Measurements from ENCODE around the gene TBCCD1. TPM values are rescaled to one million over a fixed set of nuclear protein-coding genes. Genes with fewer than 3 reads are reported as not detected.

The TBCCD1 gene
- total RNA-seq, 1 experiment from 2014 or later, result 38.7 TPM

DNA sequence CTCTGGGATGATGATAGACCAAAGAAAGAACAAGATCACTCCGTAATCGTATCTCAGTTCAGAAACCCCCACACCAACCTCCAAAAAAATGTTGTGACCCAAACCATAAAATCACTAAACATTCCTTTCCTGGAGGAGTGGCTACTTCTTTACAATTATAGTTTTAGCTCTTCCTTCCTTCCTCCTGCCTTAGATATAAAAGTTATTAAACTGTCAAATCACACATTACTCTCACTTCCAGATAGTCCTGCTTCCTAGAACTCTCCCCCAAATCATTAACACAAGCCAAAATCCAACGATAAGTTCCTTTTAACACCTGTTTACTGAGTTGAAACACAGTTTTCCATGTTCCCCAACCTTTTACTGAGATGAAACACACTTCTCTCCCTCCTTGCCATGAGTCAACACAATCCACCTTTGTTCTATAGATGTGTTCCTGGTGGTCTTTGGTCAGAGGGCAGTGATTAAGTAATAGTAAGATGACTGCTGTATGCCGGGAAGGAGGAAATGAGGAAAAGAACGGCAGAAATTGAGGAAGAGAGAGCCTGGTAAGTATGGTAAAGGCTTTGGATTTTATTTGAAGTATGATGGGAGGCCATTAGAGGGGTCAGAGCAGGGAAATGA is 14.6 kb downstream of the TBCCD1 start:
- no peaks in the 10 kb centered on the region for H4K20me1 ChIP-seq (ENCODE audit: insufficient read depth, low read depth, low read length)
- no peaks in the 10 kb centered on the region for H3K27me3 ChIP-seq (ENCODE audit: low read length)
- no peaks in the 10 kb centered on the region for H3K9me3 ChIP-seq (ENCODE audit: low read length)
- no peak overlapping the region for H2AFZ ChIP-seq (ENCODE audit: low read length)
- H3K9ac ChIP-seq (ENCODE audit: low read length), result no peak overlapping the region
- H3K4me3 ChIP-seq (ENCODE audit: low read length), result no peak overlapping the region
- no peaks in the 10 kb centered on the region for H3K9me2 ChIP-seq (replicated peaks; ENCODE audit: insufficient read depth, low read length)
- H3K36me3 ChIP-seq (ENCODE audit: insufficient read depth, low read length), result peaks cover 72% of the 10 kb centered on the region
- H3K27ac ChIP-seq (ENCODE audit: low read length), result no peak overlapping the region
- no peak for DNase-seq
- no peak overlapping the region for H3K4me2 ChIP-seq (ENCODE audit: low read depth, low read length, poor library complexity, severe bottlenecking)
- H3K79me2 ChIP-seq (ENCODE audit: low read length), result peaks cover 10% of the 10 kb centered on the region
- no peaks in the 10 kb centered on the region for H3K4me1 ChIP-seq (ENCODE audit: low read length)

DNA sequence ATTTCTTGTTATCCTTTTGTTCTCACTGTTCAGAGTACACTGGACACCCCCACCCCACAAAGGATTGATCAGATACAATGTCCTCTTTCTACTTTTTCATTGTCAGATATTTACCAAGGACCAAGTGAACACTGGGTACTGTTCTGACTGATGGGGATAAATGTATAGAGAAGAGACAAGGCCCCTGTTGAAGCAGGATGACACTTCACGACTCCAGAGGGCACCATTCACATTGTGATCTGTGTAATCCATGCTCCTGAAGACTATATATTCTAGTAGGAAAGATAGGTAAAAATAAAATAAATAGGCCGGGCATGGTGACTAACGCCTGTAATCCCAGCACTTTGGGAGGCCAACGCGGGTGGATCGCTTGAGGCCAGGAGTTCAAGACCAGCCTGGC is 15.8 kb downstream of the TBCCD1 start:
- H3K36me3 ChIP-seq (ENCODE audit: insufficient read depth, low read length), result peaks cover 67% of the 10 kb centered on the region

DNA sequence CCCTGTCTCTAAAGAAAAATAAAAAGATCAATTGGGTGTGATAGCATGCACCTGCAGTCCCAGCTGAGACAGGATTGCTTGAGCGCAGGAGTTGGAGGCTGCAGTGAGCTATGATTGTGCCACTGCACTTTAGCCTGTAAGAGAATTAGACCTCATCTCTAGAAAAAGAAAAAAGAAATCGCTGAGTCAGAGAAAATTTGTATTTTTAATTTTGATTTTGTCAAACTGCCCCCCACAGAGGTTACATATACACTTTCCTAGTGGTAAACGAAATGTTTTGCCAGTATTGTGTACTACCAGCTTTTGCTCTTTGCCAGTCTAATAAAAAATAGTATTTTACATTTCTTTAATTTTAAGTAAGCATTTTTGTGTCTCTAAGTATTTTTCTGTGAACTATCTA is 17.6 kb downstream of the TBCCD1 start:
- Histone ChIP-seq H3K36me3 (ENCODE audit: insufficient read depth, low read length) (peaks cover 61% of the 10 kb centered on the region), H3K4me2 (ENCODE audit: low read depth, low read length, poor library complexity, severe bottlenecking) (no peak overlapping the region), H4K20me1 (ENCODE audit: insufficient read depth, low read depth, low read length) (no peaks in the 10 kb centered on the region), H3K9me2 (replicated peaks; ENCODE audit: insufficient read depth, low read length) (no peaks in the 10 kb centered on the region), H3K79me2 (ENCODE audit: low read length) (no peaks in the 10 kb centered on the region), H2AFZ (ENCODE audit: low read length) (no peak overlapping the region), H3K27me3 (ENCODE audit: low read length) (no peaks in the 10 kb centered on the region), H3K9me3 (ENCODE audit: low read length) (no peaks in the 10 kb centered on the region), H3K4me3 (ENCODE audit: low read length) (no peak overlapping the region), H3K9ac (ENCODE audit: low read length) (no peak overlapping the region), H3K27ac (ENCODE audit: low read length) (no peak overlapping the region), H3K4me1 (ENCODE audit: low read length) (no peaks in the 10 kb centered on the region)
- DNase-seq, result no peak

More for the DNA sequence above, 15.8 kb downstream of the TBCCD1 start:
- Histone ChIP-seq H3K4me3 (ENCODE audit: low read length) (no peak overlapping the region), H2AFZ (ENCODE audit: low read length) (no peak overlapping the region), H3K79me2 (ENCODE audit: low read length) (peaks cover 3% of the 10 kb centered on the region; the same call in 1 of the 2 replicates), H3K27ac (ENCODE audit: low read length) (no peak overlapping the region), H3K4me2 (ENCODE audit: low read depth, low read length, poor library complexity, severe bottlenecking) (no peak overlapping the region), H3K4me1 (ENCODE audit: low read length) (no peaks in the 10 kb centered on the region), H3K9ac (ENCODE audit: low read length) (no peak overlapping the region), H4K20me1 (ENCODE audit: insufficient read depth, low read depth, low read length) (no peaks in the 10 kb centered on the region), H3K9me3 (ENCODE audit: low read length) (no peaks in the 10 kb centered on the region), H3K27me3 (ENCODE audit: low read length) (no peaks in the 10 kb centered on the region), H3K9me2 (replicated peaks; ENCODE audit: insufficient read depth, low read length) (no peaks in the 10 kb centered on the region)
- no peak for DNase-seq

DNA sequence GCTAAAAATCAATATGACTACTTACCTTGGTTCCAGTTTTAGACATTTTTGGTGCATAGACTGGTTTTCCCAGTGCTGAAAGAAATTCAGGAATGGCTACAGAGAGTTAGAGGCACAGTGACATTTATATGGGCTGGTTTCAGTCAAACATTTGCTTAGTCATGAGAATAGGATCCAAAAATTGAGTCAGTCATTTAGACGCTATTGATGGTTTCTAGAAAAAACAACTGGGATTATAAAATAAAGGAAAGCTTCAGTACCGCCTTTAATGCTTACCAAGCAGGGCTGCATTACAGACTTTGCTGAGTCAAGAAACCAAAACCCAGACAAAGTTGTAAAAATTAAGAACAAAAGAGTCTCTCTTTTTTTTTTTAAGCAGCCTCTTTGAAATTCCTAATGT is 22.9 kb downstream of the TBCCD1 start, which contains the start of gene CRYGS:
Gene CRYGS (minus strand): TSS at position 100 of the 400 bp plus-strand sequence. CDS start 54 bp downstream, at position 46.
- DNase-seq, result no peak
- Histone ChIP-seq H3K9ac (ENCODE audit: low read length) (no peak within 1 kb of the TSS), H3K79me2 (ENCODE audit: low read length) (no peaks in the 10 kb centered on the region), H3K9me3 (ENCODE audit: low read length) (no peaks in the 10 kb centered on the region), H3K36me3 (ENCODE audit: insufficient read depth, low read length) (peaks cover 34% of the 10 kb centered on the region), H3K4me1 (ENCODE audit: low read length) (peaks cover 2% of the 10 kb centered on the region; the same call in 1 of the 2 replicates), H3K9me2 (replicated peaks; ENCODE audit: insufficient read depth, low read length) (no peaks in the 10 kb centered on the region), H3K4me2 (ENCODE audit: low read depth, low read length, poor library complexity, severe bottlenecking) (no peak within 1 kb of the TSS), H3K27ac (ENCODE audit: low read length) (no peak within 1 kb of the TSS), H2AFZ (ENCODE audit: low read length) (no peak within 1 kb of the TSS), H3K4me3 (ENCODE audit: low read length) (no peak within 1 kb of the TSS), H4K20me1 (ENCODE audit: insufficient read depth, low read depth, low read length) (no peaks in the 10 kb centered on the region), H3K27me3 (ENCODE audit: low read length) (no peaks in the 10 kb centered on the region)

DNA sequence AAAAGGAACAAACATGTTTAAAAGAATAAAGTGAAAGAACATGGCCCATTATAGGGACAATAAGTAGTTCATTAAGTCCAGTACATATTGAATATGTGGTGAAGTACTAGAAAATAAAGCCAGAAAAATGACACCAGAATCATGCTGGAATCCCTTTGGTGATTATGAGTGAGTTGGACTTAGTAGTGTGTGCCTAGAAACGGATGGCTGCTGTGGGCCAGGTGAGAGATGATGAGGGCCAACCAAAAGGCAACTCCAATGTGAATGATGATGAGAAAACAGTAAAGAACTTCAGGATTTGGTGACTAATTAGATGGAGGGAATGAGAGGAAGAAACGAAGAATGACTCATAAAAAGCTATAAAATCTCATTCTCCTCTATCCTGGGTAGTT is 26.3 kb downstream of the TBCCD1 start:
- peaks cover 16% of the 10 kb centered on the region; the same call in 1 of the 2 replicates for H3K36me3 ChIP-seq (ENCODE audit: insufficient read depth, low read length)
- peaks cover 11% of the 10 kb centered on the region; the same call in 1 of the 2 replicates for H3K4me1 ChIP-seq (ENCODE audit: low read length)
- H3K79me2 ChIP-seq (ENCODE audit: low read length), result no peaks in the 10 kb centered on the region
- no peak overlapping the region for H3K4me2 ChIP-seq (ENCODE audit: low read depth, low read length, poor library complexity, severe bottlenecking)
- H4K20me1 ChIP-seq (ENCODE audit: insufficient read depth, low read depth, low read length), result no peaks in the 10 kb centered on the region
- no peak overlapping the region for H2AFZ ChIP-seq (ENCODE audit: low read length)
- no peak overlapping the region for H3K27ac ChIP-seq (ENCODE audit: low read length)
- no peaks in the 10 kb centered on the region for H3K9me2 ChIP-seq (replicated peaks; ENCODE audit: insufficient read depth, low read length)
- DNase-seq, result no peak
- no peak overlapping the region for H3K9ac ChIP-seq (ENCODE audit: low read length)
- no peak overlapping the region for H3K4me3 ChIP-seq (ENCODE audit: low read length)
- H3K9me3 ChIP-seq (ENCODE audit: low read length), result no peaks in the 10 kb centered on the region
- H3K27me3 ChIP-seq (ENCODE audit: low read length), result no peaks in the 10 kb centered on the region

DNA sequence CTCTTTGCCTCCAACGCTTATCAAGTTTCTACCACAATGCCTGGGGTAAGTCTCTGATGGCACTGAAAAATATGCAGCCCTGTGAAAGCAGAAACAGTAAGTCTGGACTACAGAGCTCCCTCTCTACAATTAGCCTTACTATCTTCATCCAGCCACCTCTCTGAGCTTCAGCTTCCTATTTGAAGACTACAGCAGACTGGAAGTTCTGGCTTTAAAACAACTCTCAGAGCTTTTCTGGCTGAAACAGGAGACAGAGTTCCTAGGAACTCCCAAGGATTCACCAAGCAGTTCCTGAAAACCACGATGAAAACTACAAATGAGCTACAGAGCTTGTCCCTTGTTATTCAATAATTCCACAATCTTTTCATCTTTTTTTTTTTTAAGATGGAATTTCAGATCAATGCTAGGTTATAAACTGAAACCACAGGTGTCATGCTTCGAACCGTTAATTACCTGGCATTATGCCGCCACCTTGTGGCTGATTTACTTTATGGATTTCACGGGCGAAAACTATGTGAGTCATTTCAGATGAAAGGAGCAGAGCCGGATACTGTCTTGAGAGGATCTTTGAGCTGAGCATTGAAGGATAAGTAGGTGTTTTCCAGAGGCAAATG is 26.8 kb downstream of the TBCCD1 start:
- Histone ChIP-seq H3K9ac (ENCODE audit: low read length) (no peak overlapping the region), H3K27me3 (ENCODE audit: low read length) (no peaks in the 10 kb centered on the region), H3K9me2 (replicated peaks; ENCODE audit: insufficient read depth, low read length) (no peaks in the 10 kb centered on the region), H3K27ac (ENCODE audit: low read length) (peak overlapping the region; percentile 2; the same call in 1 of the 2 replicates), H3K4me2 (ENCODE audit: low read depth, low read length, poor library complexity, severe bottlenecking) (no peak overlapping the region), H3K36me3 (ENCODE audit: insufficient read depth, low read length) (peaks cover 16% of the 10 kb centered on the region; the same call in 1 of the 2 replicates), H3K79me2 (ENCODE audit: low read length) (no peaks in the 10 kb centered on the region), H3K4me3 (ENCODE audit: low read length) (no peak overlapping the region), H3K4me1 (ENCODE audit: low read length) (peaks cover 11% of the 10 kb centered on the region; the same call in 1 of the 2 replicates), H3K9me3 (ENCODE audit: low read length) (no peaks in the 10 kb centered on the region), H2AFZ (ENCODE audit: low read length) (no peak overlapping the region), H4K20me1 (ENCODE audit: insufficient read depth, low read depth, low read length) (no peaks in the 10 kb centered on the region)
- DNase-seq, result peak; percentile 95

DNA sequence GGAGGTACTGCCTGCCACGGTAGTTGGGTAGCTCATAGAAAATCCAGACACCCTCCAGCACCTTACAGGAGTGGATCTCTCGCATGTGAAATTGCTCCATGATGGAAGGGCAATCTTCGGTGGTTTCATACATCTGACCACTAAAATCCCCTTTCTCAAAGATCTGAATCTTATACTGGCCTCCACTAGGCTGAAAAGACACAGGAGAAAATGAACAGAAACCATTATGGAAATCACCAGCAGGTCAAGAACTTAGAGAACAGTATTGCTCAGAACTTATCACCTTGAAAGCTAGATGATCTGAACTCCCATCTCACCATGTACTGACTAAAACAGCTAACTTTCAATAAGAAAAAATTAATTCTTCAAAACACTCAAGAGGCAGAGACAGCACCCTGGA is 28.4 kb downstream of the TBCCD1 start:
- Histone ChIP-seq H3K9ac (ENCODE audit: low read length) (no peak overlapping the region), H2AFZ (ENCODE audit: low read length) (no peak overlapping the region), H3K79me2 (ENCODE audit: low read length) (no peaks in the 10 kb centered on the region), H3K4me3 (ENCODE audit: low read length) (no peak overlapping the region), H3K27ac (ENCODE audit: low read length) (no peak overlapping the region), H4K20me1 (ENCODE audit: insufficient read depth, low read depth, low read length) (no peaks in the 10 kb centered on the region), H3K27me3 (ENCODE audit: low read length) (no peaks in the 10 kb centered on the region), H3K36me3 (ENCODE audit: insufficient read depth, low read length) (peaks cover 3% of the 10 kb centered on the region; the same call in 1 of the 2 replicates), H3K4me1 (ENCODE audit: low read length) (peaks cover 26% of the 10 kb centered on the region), H3K9me3 (ENCODE audit: low read length) (no peaks in the 10 kb centered on the region), H3K9me2 (replicated peaks; ENCODE audit: insufficient read depth, low read length) (no peaks in the 10 kb centered on the region), H3K4me2 (ENCODE audit: low read depth, low read length, poor library complexity, severe bottlenecking) (no peak overlapping the region)
- DNase-seq, result no peak

DNA sequence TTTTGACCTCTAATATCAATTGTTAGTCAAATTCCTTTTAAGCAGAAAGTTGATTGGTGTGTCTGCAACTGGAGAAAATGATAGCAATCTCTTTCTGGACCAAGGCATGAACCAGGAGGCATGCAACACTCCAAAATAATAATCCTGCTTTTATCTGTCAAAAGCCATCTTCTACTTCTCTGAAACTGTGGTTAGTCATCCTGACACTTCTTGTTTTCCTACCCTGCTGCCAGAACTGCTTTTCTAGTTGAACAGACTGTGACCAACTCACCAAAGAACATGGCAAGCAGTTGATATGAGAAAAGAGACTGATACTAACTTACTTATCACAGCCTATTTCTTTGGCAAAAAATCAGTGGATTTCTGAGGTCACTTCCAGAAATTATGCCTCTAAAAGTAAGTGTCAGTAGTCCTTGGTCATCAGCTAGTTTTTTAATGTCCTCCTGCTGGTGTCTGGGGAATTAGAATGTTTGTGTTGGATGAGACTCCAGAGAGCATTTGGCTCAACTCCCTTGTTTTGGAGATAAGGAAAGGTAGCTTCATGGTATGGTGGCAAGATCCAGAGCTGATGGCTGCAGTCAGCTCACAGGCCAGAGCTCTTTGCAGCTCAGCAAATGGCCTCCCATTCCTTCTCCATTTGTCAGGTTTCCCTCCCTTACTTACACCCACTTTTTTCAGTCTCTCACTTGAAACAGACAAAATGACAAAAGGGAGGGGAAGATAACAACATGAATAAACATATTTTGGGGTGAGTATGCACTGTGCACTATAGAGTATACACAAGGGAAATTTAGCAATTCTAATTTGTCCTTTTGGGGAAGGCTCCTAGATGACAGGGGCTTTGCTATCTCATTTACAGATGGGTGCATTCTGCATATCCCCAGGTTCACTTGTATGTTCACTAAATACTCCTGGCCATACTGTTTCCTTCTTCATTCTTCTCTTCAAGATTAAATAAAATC is 30.0 kb downstream of the TBCCD1 start:
- Histone ChIP-seq H3K36me3 (ENCODE audit: insufficient read depth, low read length) (no peaks in the 10 kb centered on the region), H3K4me2 (ENCODE audit: low read depth, low read length, poor library complexity, severe bottlenecking) (no peak overlapping the region), H3K9me3 (ENCODE audit: low read length) (no peaks in the 10 kb centered on the region), H3K79me2 (ENCODE audit: low read length) (no peaks in the 10 kb centered on the region), H3K9me2 (replicated peaks; ENCODE audit: insufficient read depth, low read length) (no peaks in the 10 kb centered on the region), H3K4me1 (ENCODE audit: low read length) (peaks cover 42% of the 10 kb centered on the region), H3K27ac (ENCODE audit: low read length) (peak overlapping the region; percentile 37; the same call in 1 of the 2 replicates), H3K27me3 (ENCODE audit: low read length) (no peaks in the 10 kb centered on the region), H3K4me3 (ENCODE audit: low read length) (no peak overlapping the region), H3K9ac (ENCODE audit: low read length) (no peak overlapping the region), H2AFZ (ENCODE audit: low read length) (no peak overlapping the region), H4K20me1 (ENCODE audit: insufficient read depth, low read depth, low read length) (no peaks in the 10 kb centered on the region)
- DNase-seq, result no peak
